GM23338 (cell line): ENCODE results near the gene SBNO1. TPM values are rescaled to one million over a fixed set of nuclear protein-coding genes. Genes with fewer than 3 reads are reported as not detected.
A peak's percentile ranks its signal among the peaks of the same experiment; 100 is the strongest.

Experiments used
- ATAC-seq: fragments of 200-7000 bp; cut with Tn5 transposase; 3 replicates; pipeline ENCODE4 v1.9.1; 2020
- DNase-seq: peaks from one replicate; pipeline ENCODE4 v3.0.0-alpha.2; 2015; ENCODE audit warnings: low spot score
- H2AFZ ChIP-seq: fragments of 200-600 bp; sonication (generic); 2 replicates; pipeline ENCODE4 v1.8.0; 2016; ENCODE audit warnings: antibody characterized with exemption, mild to moderate bottlenecking, moderate library complexity
- H3F3A ChIP-seq: fragments of 200-600 bp; sonication (generic); replicated peaks from 2 replicates; pipeline ENCODE4 v1.8.0; 2017; ENCODE audit warnings: antibody characterized with exemption, mixed run types, low read depth
- H3K27ac ChIP-seq: fragments of 200-600 bp; sonication (generic); 2 replicates; pipeline ENCODE4 v1.6.1; 2016; ENCODE audit warnings: low read depth
- H3K27me3 ChIP-seq: fragments of 200-600 bp; sonication (generic); 2 replicates; pipeline ENCODE4 v1.8.0; 2016; ENCODE audit warnings: mild to moderate bottlenecking, mixed run types, moderate library complexity; ENCODE audit not compliant: insufficient read depth
- H3K36me3 ChIP-seq: fragments of 200-600 bp; sonication (generic); 2 replicates; pipeline ENCODE4 v1.8.0; 2016; ENCODE audit warnings: mild to moderate bottlenecking; ENCODE audit not compliant: insufficient read depth
- H3K4me1 ChIP-seq: fragments of 200-600 bp; sonication (generic); 2 replicates; pipeline ENCODE4 v1.8.0; 2016; ENCODE audit warnings: mild to moderate bottlenecking, moderate library complexity; ENCODE audit not compliant: insufficient read depth
- H3K4me2 ChIP-seq: fragments of 200-600 bp; sonication (generic); 2 replicates; pipeline ENCODE4 v1.7.1; 2017; ENCODE audit warnings: mixed run types
- H3K4me3 ChIP-seq: fragments of 200-600 bp; sonication (generic); 2 replicates; pipeline ENCODE4 v1.6.1; 2016; ENCODE audit warnings: mixed run types
- H3K79me2 ChIP-seq: fragments of 200-600 bp; sonication (generic); replicated peaks from 2 replicates; pipeline ENCODE4 v1.8.0; 2017; ENCODE audit warnings: mild to moderate bottlenecking; ENCODE audit not compliant: insufficient read depth
- H3K9me2 ChIP-seq: fragments of 200-600 bp; sonication (generic); 2 replicates; pipeline ENCODE4 v1.8.0; 2017; ENCODE audit not compliant: insufficient read depth
- H4K20me1 ChIP-seq: fragments of 200-600 bp; sonication (generic); replicated peaks from 2 replicates; pipeline ENCODE4 v1.8.0; 2017; ENCODE audit warnings: mild to moderate bottlenecking; ENCODE audit not compliant: insufficient read depth
- H3K27ac Mint-ChIP-seq: 2 replicates; pipeline ENCODE4 v1.8.0; 2020; ENCODE audit warnings: inconsistent platforms, mild to moderate bottlenecking, moderate library complexity, mixed read lengths
- H3K27me3 Mint-ChIP-seq: 3 replicates; pipeline ENCODE4 v1.8.0; 2022; ENCODE audit warnings: low read depth, mild to moderate bottlenecking, moderate library complexity, mixed read lengths, inconsistent platforms; ENCODE audit not compliant: insufficient read depth, poor library complexity
- H3K36me3 Mint-ChIP-seq: 3 replicates; pipeline ENCODE4 v1.8.0; 2021; ENCODE audit warnings: low read depth, mild to moderate bottlenecking, inconsistent platforms, moderate library complexity, mixed read lengths
- H3K4me1 Mint-ChIP-seq: 3 replicates; pipeline ENCODE4 v1.8.0; 2020; ENCODE audit warnings: mild to moderate bottlenecking, inconsistent platforms, mixed read lengths
- H3K4me3 Mint-ChIP-seq: 3 replicates; pipeline ENCODE4 v1.8.0; 2021; ENCODE audit warnings: moderate library complexity, mild to moderate bottlenecking, inconsistent platforms, mixed read lengths
- H3K9me3 Mint-ChIP-seq: 3 replicates; pipeline ENCODE4 v1.8.0; 2020; ENCODE audit warnings: moderate library complexity, mild to moderate bottlenecking, inconsistent platforms, mixed read lengths
- CREB1 ChIP-seq: fragments of 250-450 bp; sonication (Bioruptor Pico); IDR thresholded peaks from 2 replicates; pipeline ENCODE4 v1.5.0; 2020; ENCODE audit warnings: low read depth, mild to moderate bottlenecking, moderate library complexity
- CTCF ChIP-seq, 2 experiments: fragments of 200-600 bp in 1 of 2; sonication (generic) in 1 of 2; conservative IDR thresholded peaks; 2 replicates each; pipeline versions ENCODE4 v1.5.1 to v1.6.1; 2016 to 2017; ENCODE audit warnings: antibody characterized with exemption in 2 of 2, low read depth in 2 of 2, mild to moderate bottlenecking in 2 of 2, moderate library complexity in 1 of 2
- EZH2 ChIP-seq: fragments of 200-600 bp; sonication (generic); IDR thresholded peaks from one replicate; pipeline ENCODE4 v1.8.0; 2017; ENCODE audit warnings: antibody characterized with exemption, mild to moderate bottlenecking, low read depth; ENCODE audit not compliant: unreplicated experiment
- EZH2phosphoT487 ChIP-seq: fragments of 200-600 bp; sonication (generic); IDR thresholded peaks from one replicate; pipeline ENCODE4 v1.8.1; 2018; ENCODE audit warnings: antibody characterized with exemption; ENCODE audit not compliant: unreplicated experiment
- JUNB ChIP-seq: IDR thresholded peaks from one replicate; pipeline ENCODE4 v1.6.1; 2016; ENCODE audit warnings: antibody characterized with exemption; ENCODE audit not compliant: unreplicated experiment
- NANOG ChIP-seq: IDR thresholded peaks from 2 replicates; pipeline ENCODE4 v1.6.1; 2016; ENCODE audit warnings: antibody characterized with exemption, borderline replicate concordance
- POLR2AphosphoS5 ChIP-seq: IDR thresholded peaks from 2 replicates; pipeline ENCODE4 v1.6.1; 2016; ENCODE audit warnings: antibody characterized with exemption, low read depth
- STAT1 ChIP-seq: IDR thresholded peaks from one replicate; pipeline ENCODE4 v1.6.1; 2016; ENCODE audit warnings: antibody characterized with exemption; ENCODE audit not compliant: unreplicated experiment
- ZNF114 ChIP-seq: fragments of 250-450 bp; sonication (Bioruptor Pico); IDR thresholded peaks from 2 replicates; pipeline ENCODE4 v1.5.0; 2020; ENCODE audit warnings: mild to moderate bottlenecking, moderate library complexity
- ZNF331 ChIP-seq: fragments of 250-450 bp; sonication (Bioruptor Pico); IDR thresholded peaks from 2 replicates; pipeline ENCODE4 v1.5.0; 2020; ENCODE audit warnings: low read depth, mild to moderate bottlenecking, moderate library complexity
- ZNF462 ChIP-seq: fragments of 250-450 bp; sonication (Bioruptor Pico); IDR thresholded peaks from 2 replicates; pipeline ENCODE4 v1.5.0; 2020; ENCODE audit warnings: mild to moderate bottlenecking, moderate library complexity
- polyA plus RNA-seq: library from polyadenylated mRNA; unstranded; fragments of >200 nt; fragmentation: Nextera tagmentation; extraction: Ambion mirVana; gene quantifications from 2 replicates; pipeline ENCODE4 v1.2.1, GENCODE V29; 2016
- total RNA-seq: library from RNA; depleted of rRNA; stranded (reverse); fragments of >200 nt; shearing (Covaris generic); gene quantifications from 2 replicates; pipeline ENCODE4 v1.2.3, GENCODE V29; 2014
- TF ChIP-seq, protein P1 (sequence below): IDR thresholded peaks from one replicate; pipeline ENCODE4 v1.6.1; 2018; ENCODE audit warnings: antibody characterized with exemption; ENCODE audit not compliant: unreplicated experiment
- TF ChIP-seq, protein P2 (sequence below): IDR thresholded peaks from 2 replicates; pipeline ENCODE4 v1.6.1; 2016; ENCODE audit warnings: antibody characterized with exemption

Gene SBNO1
- total and polyA plus RNA-seq, 2 experiments from 2014 or later = 34.9 to 49.5 TPM

- TF ChIP-seq EZH2 (no peak), ZNF331 (no peak), NANOG (no peak), POLR2AphosphoS5 (no peak)
Measured at GRCh38 chr12:123354600-123354999, 10.0 kb downstream of the SBNO1 start (continued).

DNA sequence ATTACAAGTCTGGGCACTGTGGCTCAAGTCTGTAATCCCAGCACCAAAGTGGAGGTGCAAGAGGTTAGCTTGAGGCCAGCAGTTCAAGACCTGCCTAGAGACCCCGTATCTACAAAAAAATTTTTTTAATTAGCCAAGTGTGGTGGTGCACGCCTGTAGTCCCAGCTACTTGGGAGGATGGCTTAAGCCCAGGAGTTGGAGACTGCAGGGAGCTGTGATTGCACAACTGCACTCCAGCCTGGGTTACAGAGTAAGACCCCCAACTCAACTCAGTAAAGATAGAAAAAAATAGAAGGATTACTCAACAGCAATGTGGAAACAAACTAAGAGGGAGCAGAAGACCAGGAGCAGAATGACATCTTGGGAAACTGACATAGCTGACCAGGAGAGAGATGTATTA lies 13.3 kb downstream of the SBNO1 start:
- Histone ChIP-seq H3F3A (peaks cover 3% of the 10 kb centered on the region; the same call in 1 of the 2 replicates), H3K27me3 (no peaks in the 10 kb centered on the region), H2AFZ (no peak overlapping the region), H3K27ac (peak overlapping the region; percentile 48; the same call in 1 of the 2 replicates), H3K79me2 (peaks cover 97% of the 10 kb centered on the region), H3K4me3 (no peak overlapping the region), H3K4me2 (no peak overlapping the region), H3K9me2 (no peaks in the 10 kb centered on the region), H3K36me3 (peaks cover 12% of the 10 kb centered on the region), H3K4me1 (no peaks in the 10 kb centered on the region; the same call in 1 of the 2 replicates), H4K20me1 (peaks cover 57% of the 10 kb centered on the region)
- no peaks in the 10 kb centered on the region for H3K4me1 Mint-ChIP-seq
- DNase-seq (no peak), ATAC-seq (no peak)
- no peak overlapping the region for H3K27ac Mint-ChIP-seq
- H3K27me3 Mint-ChIP-seq = no peaks in the 10 kb centered on the region
- no peaks in the 10 kb centered on the region for H3K9me3 Mint-ChIP-seq
- no peak overlapping the region for H3K4me3 Mint-ChIP-seq
- no peak for TF ChIP-seq EZH2
- no peak for TF ChIP-seq NANOG
- TF ChIP-seq, protein P1, sequence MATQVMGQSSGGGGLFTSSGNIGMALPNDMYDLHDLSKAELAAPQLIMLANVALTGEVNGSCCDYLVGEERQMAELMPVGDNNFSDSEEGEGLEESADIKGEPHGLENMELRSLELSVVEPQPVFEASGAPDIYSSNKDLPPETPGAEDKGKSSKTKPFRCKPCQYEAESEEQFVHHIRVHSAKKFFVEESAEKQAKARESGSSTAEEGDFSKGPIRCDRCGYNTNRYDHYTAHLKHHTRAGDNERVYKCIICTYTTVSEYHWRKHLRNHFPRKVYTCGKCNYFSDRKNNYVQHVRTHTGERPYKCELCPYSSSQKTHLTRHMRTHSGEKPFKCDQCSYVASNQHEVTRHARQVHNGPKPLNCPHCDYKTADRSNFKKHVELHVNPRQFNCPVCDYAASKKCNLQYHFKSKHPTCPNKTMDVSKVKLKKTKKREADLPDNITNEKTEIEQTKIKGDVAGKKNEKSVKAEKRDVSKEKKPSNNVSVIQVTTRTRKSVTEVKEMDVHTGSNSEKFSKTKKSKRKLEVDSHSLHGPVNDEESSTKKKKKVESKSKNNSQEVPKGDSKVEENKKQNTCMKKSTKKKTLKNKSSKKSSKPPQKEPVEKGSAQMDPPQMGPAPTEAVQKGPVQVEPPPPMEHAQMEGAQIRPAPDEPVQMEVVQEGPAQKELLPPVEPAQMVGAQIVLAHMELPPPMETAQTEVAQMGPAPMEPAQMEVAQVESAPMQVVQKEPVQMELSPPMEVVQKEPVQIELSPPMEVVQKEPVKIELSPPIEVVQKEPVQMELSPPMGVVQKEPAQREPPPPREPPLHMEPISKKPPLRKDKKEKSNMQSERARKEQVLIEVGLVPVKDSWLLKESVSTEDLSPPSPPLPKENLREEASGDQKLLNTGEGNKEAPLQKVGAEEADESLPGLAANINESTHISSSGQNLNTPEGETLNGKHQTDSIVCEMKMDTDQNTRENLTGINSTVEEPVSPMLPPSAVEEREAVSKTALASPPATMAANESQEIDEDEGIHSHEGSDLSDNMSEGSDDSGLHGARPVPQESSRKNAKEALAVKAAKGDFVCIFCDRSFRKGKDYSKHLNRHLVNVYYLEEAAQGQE = no peak
- no peak for TF ChIP-seq CTCF (conservative IDR thresholded peaks at IDR 0.05; ENCODE audit: low read depth in 2 of 2)
- TF ChIP-seq, protein P2, sequence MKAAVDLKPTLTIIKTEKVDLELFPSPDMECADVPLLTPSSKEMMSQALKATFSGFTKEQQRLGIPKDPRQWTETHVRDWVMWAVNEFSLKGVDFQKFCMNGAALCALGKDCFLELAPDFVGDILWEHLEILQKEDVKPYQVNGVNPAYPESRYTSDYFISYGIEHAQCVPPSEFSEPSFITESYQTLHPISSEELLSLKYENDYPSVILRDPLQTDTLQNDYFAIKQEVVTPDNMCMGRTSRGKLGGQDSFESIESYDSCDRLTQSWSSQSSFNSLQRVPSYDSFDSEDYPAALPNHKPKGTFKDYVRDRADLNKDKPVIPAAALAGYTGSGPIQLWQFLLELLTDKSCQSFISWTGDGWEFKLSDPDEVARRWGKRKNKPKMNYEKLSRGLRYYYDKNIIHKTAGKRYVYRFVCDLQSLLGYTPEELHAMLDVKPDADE = no peak
- TF ChIP-seq ZNF331 = no peak
- no peak for TF ChIP-seq POLR2AphosphoS5
- no peak for TF ChIP-seq EZH2phosphoT487
- no peak for TF ChIP-seq CREB1
- TF ChIP-seq STAT1 = no peak
- TF ChIP-seq JUNB = no peak
- no peak for TF ChIP-seq ZNF114 (CRISPR knock-in tag)
- TF ChIP-seq ZNF462 (CRISPR knock-in tag) = no peak
- peaks cover 30% of the 10 kb centered on the region for H3K36me3 Mint-ChIP-seq
